Neural cell (in vitro differentiated cells): ENCODE results near the gene SLC39A2. TPM values are rescaled to one million over a fixed set of nuclear protein-coding genes. Genes with fewer than 3 reads are reported as not detected.

ENCODE experiments used
- H2AFZ ChIP-seq: fragments of 200-600, 300-800 bp; sonication (generic), shearing (Covaris generic); 2 replicates; pipeline ENCODE4 v1.6.0; 2014; ENCODE audit warnings: low read depth, mild to moderate bottlenecking, antibody characterized with exemption, low read length, moderate library complexity
- H3F3A ChIP-seq: fragments of 200-600 bp; shearing (Covaris generic); 2 replicates; pipeline ENCODE4 v1.6.1; 2016; ENCODE audit warnings: mild to moderate bottlenecking, moderate library complexity, mixed read lengths, antibody characterized with exemption, low read length; ENCODE audit not compliant: insufficient read depth, poor library complexity, severe bottlenecking
- H3K27ac ChIP-seq: fragments of 200-600, 300-800 bp; sonication (generic), shearing (Covaris generic); 2 replicates; pipeline ENCODE4 v1.5.1; 2014; ENCODE audit warnings: mild to moderate bottlenecking, low read length, moderate library complexity
- H3K27me3 ChIP-seq: fragments of 300-800, 200-600 bp; sonication (generic), shearing (Covaris generic); 2 replicates; pipeline ENCODE4 v1.6.0; 2014; ENCODE audit warnings: mild to moderate bottlenecking, low read depth, low read length, moderate library complexity; ENCODE audit not compliant: insufficient read depth
- H3K36me3 ChIP-seq: fragments of 300-800, 200-600 bp; sonication (generic), shearing (Covaris generic); 2 replicates; pipeline ENCODE4 v1.5.1; 2014; ENCODE audit warnings: mild to moderate bottlenecking, antibody characterized with exemption, low read length, moderate library complexity; ENCODE audit not compliant: insufficient read depth
- H3K4me2 ChIP-seq: fragments of 300-800, 200-600 bp; sonication (generic), shearing (Covaris generic); 2 replicates; pipeline ENCODE4 v1.6.0; 2014; ENCODE audit warnings: mild to moderate bottlenecking, low read length
- H3K4me3 ChIP-seq: fragments of 300-800, 200-600 bp; sonication (generic), shearing (Covaris generic); 2 replicates; pipeline ENCODE4 v1.5.1; 2014; ENCODE audit warnings: mild to moderate bottlenecking, low read length, moderate library complexity
- H3K79me2 ChIP-seq: fragments of 200-600 bp; shearing (Covaris generic); replicated peaks from 2 replicates; pipeline ENCODE4 v1.6.0; 2014; ENCODE audit warnings: mild to moderate bottlenecking, low read length, moderate library complexity; ENCODE audit not compliant: insufficient read depth
- H3K9ac ChIP-seq: fragments of 300-800, 200-600 bp; sonication (generic), shearing (Covaris generic); 2 replicates; pipeline ENCODE4 v1.6.1; 2016; ENCODE audit warnings: mild to moderate bottlenecking, low read length, mixed read lengths
- H3K9me2 ChIP-seq: fragments of 200-600 bp; shearing (Covaris generic); 2 replicates; pipeline ENCODE4 v1.6.1; 2016; ENCODE audit warnings: mild to moderate bottlenecking, low read length, mixed read lengths; ENCODE audit not compliant: insufficient read depth
- H3K9me3 ChIP-seq: fragments of 200-600, 300-800 bp; sonication (generic), shearing (Covaris generic); 2 replicates; pipeline ENCODE4 v1.6.1; 2016; ENCODE audit warnings: mild to moderate bottlenecking, mixed run types, low read length, moderate library complexity, mixed read lengths
- H4K20me1 ChIP-seq: fragments of 200-600 bp; shearing (Covaris generic); 2 replicates; pipeline ENCODE4 v1.6.1; 2016; ENCODE audit warnings: mild to moderate bottlenecking, mixed run types; ENCODE audit not compliant: insufficient read depth
- CTCF ChIP-seq: fragments of 450-650 bp; IDR thresholded peaks from 2 replicates; pipeline ENCODE4 v1.5.1; 2014; ENCODE audit warnings: antibody characterized with exemption, mild to moderate bottlenecking, moderate library complexity; ENCODE audit not compliant: poor library complexity, severe bottlenecking
- EP300 ChIP-seq: fragments of 450-650 bp; conservative IDR thresholded peaks from 2 replicates; pipeline ENCODE4 v1.6.1; 2014; ENCODE audit warnings: antibody characterized with exemption, mild to moderate bottlenecking, moderate library complexity; ENCODE audit not compliant: poor library complexity, severe bottlenecking
- EZH2 ChIP-seq: fragments of 200-600, 300-800 bp; shearing (Covaris generic), sonication (generic); IDR thresholded peaks from 2 replicates; pipeline ENCODE4 v1.6.1; 2014; ENCODE audit warnings: antibody characterized with exemption, low read length, borderline replicate concordance, mild to moderate bottlenecking; ENCODE audit not compliant: insufficient read depth, poor library complexity, severe bottlenecking
- MXI1 ChIP-seq: fragments of 450-650 bp; conservative IDR thresholded peaks from 2 replicates; pipeline ENCODE4 v1.6.1; 2014; ENCODE audit warnings: antibody characterized with exemption, mild to moderate bottlenecking; ENCODE audit not compliant: poor library complexity, severe bottlenecking
- POLR2AphosphoS5 ChIP-seq: IDR thresholded peaks from 2 replicates; pipeline ENCODE4 v1.6.1; 2012
- RAD21 ChIP-seq: fragments of 450-650 bp; conservative IDR thresholded peaks from 2 replicates; pipeline ENCODE4 v1.6.1; 2014; ENCODE audit warnings: antibody characterized with exemption, mild to moderate bottlenecking, moderate library complexity
- SMC3 ChIP-seq: fragments of 450-650 bp; conservative IDR thresholded peaks from 2 replicates; pipeline ENCODE4 v1.6.1; 2014; ENCODE audit warnings: antibody characterized with exemption, mild to moderate bottlenecking, moderate library complexity; ENCODE audit not compliant: poor library complexity
- TAF1 ChIP-seq: IDR thresholded peaks from 2 replicates; pipeline ENCODE4 v1.6.1; 2012; ENCODE audit warnings: low read depth
- polyA plus RNA-seq: library from polyadenylated mRNA; depleted of rRNA; stranded (reverse); fragments of >200 nt; gene quantifications from 2 replicates; pipeline ENCODE4 v1.2.3, GENCODE V29; 2014
- TF ChIP-seq, protein P1 (sequence below): IDR thresholded peaks from 2 replicates; pipeline ENCODE4 v1.6.1; 2012; ENCODE audit warnings: borderline replicate concordance

The SLC39A2 gene
- polyA plus RNA-seq, 1 donor from 2014 or later = not detected

GRCh38 chr14:21016413-21017190 is 17.5 kb downstream of the SLC39A2 start:
- no peak for TF ChIP-seq RAD21
- no peak for TF ChIP-seq MXI1
- no peak for TF ChIP-seq EZH2
- TF ChIP-seq, protein P1, sequence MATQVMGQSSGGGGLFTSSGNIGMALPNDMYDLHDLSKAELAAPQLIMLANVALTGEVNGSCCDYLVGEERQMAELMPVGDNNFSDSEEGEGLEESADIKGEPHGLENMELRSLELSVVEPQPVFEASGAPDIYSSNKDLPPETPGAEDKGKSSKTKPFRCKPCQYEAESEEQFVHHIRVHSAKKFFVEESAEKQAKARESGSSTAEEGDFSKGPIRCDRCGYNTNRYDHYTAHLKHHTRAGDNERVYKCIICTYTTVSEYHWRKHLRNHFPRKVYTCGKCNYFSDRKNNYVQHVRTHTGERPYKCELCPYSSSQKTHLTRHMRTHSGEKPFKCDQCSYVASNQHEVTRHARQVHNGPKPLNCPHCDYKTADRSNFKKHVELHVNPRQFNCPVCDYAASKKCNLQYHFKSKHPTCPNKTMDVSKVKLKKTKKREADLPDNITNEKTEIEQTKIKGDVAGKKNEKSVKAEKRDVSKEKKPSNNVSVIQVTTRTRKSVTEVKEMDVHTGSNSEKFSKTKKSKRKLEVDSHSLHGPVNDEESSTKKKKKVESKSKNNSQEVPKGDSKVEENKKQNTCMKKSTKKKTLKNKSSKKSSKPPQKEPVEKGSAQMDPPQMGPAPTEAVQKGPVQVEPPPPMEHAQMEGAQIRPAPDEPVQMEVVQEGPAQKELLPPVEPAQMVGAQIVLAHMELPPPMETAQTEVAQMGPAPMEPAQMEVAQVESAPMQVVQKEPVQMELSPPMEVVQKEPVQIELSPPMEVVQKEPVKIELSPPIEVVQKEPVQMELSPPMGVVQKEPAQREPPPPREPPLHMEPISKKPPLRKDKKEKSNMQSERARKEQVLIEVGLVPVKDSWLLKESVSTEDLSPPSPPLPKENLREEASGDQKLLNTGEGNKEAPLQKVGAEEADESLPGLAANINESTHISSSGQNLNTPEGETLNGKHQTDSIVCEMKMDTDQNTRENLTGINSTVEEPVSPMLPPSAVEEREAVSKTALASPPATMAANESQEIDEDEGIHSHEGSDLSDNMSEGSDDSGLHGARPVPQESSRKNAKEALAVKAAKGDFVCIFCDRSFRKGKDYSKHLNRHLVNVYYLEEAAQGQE = no peak
- no peak for TF ChIP-seq POLR2AphosphoS5
- no peak for TF ChIP-seq CTCF
- TF ChIP-seq EP300 = no peak
- TF ChIP-seq TAF1 = no peak
- TF ChIP-seq SMC3 = no peak
- no peaks in the 10 kb centered on the region for H3K9me3 ChIP-seq
- no peak overlapping the region for H3K4me2 ChIP-seq
- no peak overlapping the region for H3K9ac ChIP-seq
- H4K20me1 ChIP-seq = no peaks in the 10 kb centered on the region
- H3F3A ChIP-seq = no peaks in the 10 kb centered on the region
- no peaks in the 10 kb centered on the region for H3K27me3 ChIP-seq
- H2AFZ ChIP-seq = no peak overlapping the region
- no peaks in the 10 kb centered on the region for H3K79me2 ChIP-seq
- no peaks in the 10 kb centered on the region for H3K36me3 ChIP-seq
- H3K9me2 ChIP-seq = no peaks in the 10 kb centered on the region
- no peak overlapping the region for H3K27ac ChIP-seq
- no peak overlapping the region for H3K4me3 ChIP-seq

DNA sequence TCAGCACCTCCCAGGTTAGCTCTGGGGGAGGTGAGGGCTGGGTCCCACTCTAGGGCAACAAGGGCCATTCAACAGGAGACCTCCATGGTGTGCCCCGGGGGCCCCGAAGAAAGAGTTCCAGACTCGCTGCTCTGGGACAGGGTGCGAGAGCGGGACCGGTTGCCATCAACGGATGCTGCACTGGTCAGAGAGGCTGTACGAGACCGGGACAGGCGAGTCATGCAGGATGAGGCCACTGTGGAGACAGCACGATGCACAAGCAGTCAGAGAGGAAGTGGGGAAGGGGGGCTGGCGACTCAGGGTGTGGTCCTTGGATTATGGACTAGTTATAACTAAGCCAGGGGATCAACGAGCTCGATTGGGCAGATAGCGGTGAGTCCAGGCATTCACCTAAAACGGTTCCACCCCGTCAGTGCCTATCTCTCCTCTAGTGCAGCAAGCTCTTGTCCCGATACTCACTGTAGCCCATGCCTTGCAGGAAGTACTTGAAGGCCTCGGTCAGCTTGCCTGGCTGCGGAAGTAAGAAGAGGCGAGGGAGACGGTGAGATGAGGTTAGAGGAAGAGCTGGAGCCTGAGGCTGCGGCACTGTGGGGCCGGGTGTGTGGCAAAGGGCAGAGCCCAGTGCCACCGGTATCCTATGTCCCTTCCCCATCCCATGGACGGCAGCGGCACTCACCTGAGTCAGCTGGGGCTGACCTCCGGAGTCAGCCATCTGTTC is 18.6 kb downstream of the SLC39A2 start:
- H3K9ac ChIP-seq = no peak overlapping the region
- H3K27me3 ChIP-seq = no peaks in the 10 kb centered on the region
- no peaks in the 10 kb centered on the region for H3F3A ChIP-seq
- no peak overlapping the region for H3K27ac ChIP-seq
- no peaks in the 10 kb centered on the region for H3K9me2 ChIP-seq
- H3K9me3 ChIP-seq = no peaks in the 10 kb centered on the region
- TF ChIP-seq TAF1 (no peak), POLR2AphosphoS5 (no peak), RAD21 (no peak), SMC3 (no peak), MXI1 (no peak)
- TF ChIP-seq, protein P1 = no peak
- no peak overlapping the region for H2AFZ ChIP-seq
- H3K79me2 ChIP-seq = no peaks in the 10 kb centered on the region
- H3K4me3 ChIP-seq = no peak overlapping the region
- no peaks in the 10 kb centered on the region for H3K36me3 ChIP-seq
- no peaks in the 10 kb centered on the region for H4K20me1 ChIP-seq
- no peak overlapping the region for H3K4me2 ChIP-seq
